ENCODE results near the gene ETV3. TPM values are rescaled to one million over a fixed set of nuclear protein-coding genes. Genes with fewer than 3 reads are reported as not detected.
A peak's percentile ranks its signal among the peaks of the same experiment; 100 is the strongest.

ETV3 gene
- total RNA-seq, 1 donor from 2014 or later: 39.0 TPM

DNA sequence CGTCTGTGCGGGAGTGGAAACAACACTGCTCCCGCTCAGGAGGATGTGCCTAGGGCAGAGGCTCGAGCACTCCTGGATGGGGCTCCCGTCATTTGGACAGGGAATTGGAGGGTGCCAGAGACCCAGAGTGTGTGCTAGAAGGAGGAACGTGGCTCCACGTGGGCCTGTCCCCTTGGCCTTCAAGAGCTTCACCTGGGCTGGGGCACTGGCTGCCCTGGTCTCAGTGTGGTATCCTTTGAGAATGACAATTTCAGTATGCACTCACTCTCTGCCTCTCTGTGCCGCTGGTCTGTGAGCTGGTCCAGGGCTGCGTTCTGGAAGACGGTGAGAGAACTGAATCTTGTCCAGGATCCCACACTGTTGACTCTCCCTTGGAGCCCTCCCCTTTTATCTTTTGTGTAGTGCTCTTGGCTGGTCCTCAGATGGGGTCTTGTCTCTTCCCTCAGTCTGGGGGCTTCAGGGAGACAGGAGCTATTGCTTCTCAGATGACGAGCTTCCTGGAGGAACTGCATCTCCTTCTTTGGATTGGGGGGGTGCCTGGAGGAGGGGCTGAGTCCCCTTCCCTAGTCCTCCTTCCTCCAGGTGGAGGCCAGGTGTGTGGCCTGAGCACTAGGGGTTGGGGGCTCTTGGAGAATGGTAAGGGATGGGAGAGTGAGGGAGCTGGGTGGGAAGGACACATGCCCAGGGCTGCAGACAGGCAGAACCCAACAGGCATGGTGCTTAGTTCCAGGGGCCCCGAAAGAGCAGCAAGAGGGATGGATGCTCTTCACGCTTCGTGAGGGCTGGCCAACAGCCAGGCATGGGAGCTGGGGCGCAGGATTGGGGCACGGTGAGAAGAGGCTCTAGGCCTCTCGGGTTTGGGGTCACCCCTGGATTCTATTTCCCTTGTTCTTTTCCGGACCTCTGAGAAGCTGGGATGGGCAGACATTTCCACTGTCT lies 23.7 kb downstream of the ETV3 start:
- Mint-ChIP-seq H3K27ac (ENCODE audit: unreplicated experiment) (peak overlapping the region; percentile 33), H3K9me3 (ENCODE audit: unreplicated experiment) (peaks cover 14% of the 10 kb centered on the region), H3K27me3 (ENCODE audit: unreplicated experiment) (peaks cover 25% of the 10 kb centered on the region), H3K4me3 (ENCODE audit: unreplicated experiment) (peak overlapping the region; percentile 15), H3K36me3 (ENCODE audit: unreplicated experiment) (no peaks in the 10 kb centered on the region), H3K4me1 (ENCODE audit: low read depth, unreplicated experiment) (peaks cover 46% of the 10 kb centered on the region)
- no peak for DNase-seq
- TF ChIP-seq, protein P1, sequence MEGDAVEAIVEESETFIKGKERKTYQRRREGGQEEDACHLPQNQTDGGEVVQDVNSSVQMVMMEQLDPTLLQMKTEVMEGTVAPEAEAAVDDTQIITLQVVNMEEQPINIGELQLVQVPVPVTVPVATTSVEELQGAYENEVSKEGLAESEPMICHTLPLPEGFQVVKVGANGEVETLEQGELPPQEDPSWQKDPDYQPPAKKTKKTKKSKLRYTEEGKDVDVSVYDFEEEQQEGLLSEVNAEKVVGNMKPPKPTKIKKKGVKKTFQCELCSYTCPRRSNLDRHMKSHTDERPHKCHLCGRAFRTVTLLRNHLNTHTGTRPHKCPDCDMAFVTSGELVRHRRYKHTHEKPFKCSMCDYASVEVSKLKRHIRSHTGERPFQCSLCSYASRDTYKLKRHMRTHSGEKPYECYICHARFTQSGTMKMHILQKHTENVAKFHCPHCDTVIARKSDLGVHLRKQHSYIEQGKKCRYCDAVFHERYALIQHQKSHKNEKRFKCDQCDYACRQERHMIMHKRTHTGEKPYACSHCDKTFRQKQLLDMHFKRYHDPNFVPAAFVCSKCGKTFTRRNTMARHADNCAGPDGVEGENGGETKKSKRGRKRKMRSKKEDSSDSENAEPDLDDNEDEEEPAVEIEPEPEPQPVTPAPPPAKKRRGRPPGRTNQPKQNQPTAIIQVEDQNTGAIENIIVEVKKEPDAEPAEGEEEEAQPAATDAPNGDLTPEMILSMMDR (IDR thresholded peaks at IDR 0.05; ENCODE audit: partially characterized antibody, unreplicated experiment): no peak

DNA sequence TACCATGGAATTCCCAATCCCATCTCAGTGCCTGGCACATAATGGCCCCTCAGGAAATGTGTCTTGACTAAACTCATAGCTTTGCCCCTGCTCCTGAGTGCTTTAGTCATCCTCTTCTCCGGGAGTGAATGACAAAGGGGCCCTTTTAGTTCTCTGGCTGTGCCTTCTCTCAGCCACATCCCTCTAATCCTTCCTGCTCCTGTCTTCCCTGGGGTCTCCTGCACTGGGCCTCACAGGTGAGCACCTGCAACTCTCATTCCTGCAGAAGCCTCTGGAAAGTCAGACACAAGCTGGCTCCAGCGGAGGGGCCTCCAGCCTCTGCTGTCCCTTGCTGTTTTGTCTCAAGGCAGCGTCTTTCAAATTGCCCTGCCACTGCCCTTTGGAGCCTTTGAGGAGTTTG lies 24.6 kb downstream of the ETV3 start:
- Mint-ChIP-seq H3K27me3 (ENCODE audit: unreplicated experiment) (peaks cover 27% of the 10 kb centered on the region), H3K27ac (ENCODE audit: unreplicated experiment) (no peak overlapping the region), H3K36me3 (ENCODE audit: unreplicated experiment) (no peaks in the 10 kb centered on the region), H3K4me1 (ENCODE audit: low read depth, unreplicated experiment) (peaks cover 45% of the 10 kb centered on the region), H3K9me3 (ENCODE audit: unreplicated experiment) (peaks cover 14% of the 10 kb centered on the region), H3K4me3 (ENCODE audit: unreplicated experiment) (no peak overlapping the region)
- TF ChIP-seq, protein P1 (IDR thresholded peaks at IDR 0.05; ENCODE audit: partially characterized antibody, unreplicated experiment): no peak
- no peak for DNase-seq

DNA sequence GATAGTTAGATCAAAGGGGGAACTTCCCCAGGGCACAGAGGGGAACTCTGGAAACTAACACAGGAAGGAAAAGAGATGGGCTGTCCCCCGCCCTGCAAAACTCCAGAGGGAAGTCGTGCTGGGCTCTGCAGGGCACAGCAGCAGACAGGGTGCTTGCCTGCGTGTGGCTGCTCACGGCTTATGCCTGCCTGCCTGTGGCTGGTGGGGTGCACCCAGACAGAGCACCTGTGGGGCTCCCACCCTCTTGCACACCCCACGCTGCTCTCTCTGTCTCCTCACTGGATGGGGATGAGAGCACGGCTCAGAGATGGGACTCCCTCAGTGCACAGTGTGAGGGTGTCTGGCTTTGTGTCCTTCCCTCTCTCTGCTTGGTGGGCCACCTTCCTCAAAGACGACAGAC lies 25.1 kb downstream of the ETV3 start:
- Mint-ChIP-seq H3K27me3 (ENCODE audit: unreplicated experiment) (peaks cover 26% of the 10 kb centered on the region), H3K4me1 (ENCODE audit: low read depth, unreplicated experiment) (peaks cover 47% of the 10 kb centered on the region), H3K9me3 (ENCODE audit: unreplicated experiment) (peaks cover 14% of the 10 kb centered on the region), H3K36me3 (ENCODE audit: unreplicated experiment) (no peaks in the 10 kb centered on the region), H3K27ac (ENCODE audit: unreplicated experiment) (no peak overlapping the region), H3K4me3 (ENCODE audit: unreplicated experiment) (no peak overlapping the region)
- TF ChIP-seq, protein P1 (IDR thresholded peaks at IDR 0.05; ENCODE audit: partially characterized antibody, unreplicated experiment): no peak
- no peak for DNase-seq

DNA sequence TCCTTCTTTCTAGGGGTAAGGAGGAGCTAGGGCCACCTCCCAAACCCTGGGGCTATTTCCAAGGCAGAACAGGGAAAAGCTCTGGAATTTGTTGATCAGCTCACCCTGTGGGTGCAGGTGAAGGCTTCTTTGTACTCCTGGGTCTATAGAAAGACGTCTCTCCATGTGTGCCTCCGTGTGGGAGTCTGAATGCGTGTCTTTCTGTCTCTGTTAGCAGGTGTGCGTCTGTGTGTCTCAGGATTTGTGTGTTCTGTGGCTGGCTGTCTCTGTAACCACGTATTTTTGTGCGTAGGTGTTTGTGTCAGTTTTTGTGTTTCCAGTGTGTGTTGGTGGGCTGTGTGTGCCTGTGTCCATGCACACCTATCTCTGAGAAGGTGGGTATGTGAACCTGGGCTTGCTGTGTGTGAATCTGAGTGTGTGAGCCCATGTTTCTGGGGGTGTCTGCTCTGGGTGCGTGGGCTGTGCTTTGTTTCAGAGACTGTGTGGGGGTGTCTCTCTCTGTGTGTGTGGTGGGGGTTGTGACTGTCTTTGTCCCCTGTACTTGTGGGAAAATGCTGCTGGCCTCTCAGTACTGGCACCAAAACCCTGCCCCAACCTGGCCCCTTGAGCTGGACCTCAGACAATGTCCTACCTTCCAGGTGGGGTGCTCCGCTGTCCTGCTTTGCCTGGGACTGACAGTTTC lies 25.9 kb downstream of the ETV3 start:
- H3K27ac Mint-ChIP-seq (ENCODE audit: unreplicated experiment): peak overlapping the region; percentile 28
- H3K27me3 Mint-ChIP-seq (ENCODE audit: unreplicated experiment): peaks cover 26% of the 10 kb centered on the region
- TF ChIP-seq, protein P1 (IDR thresholded peaks at IDR 0.05; ENCODE audit: partially characterized antibody, unreplicated experiment): no peak
- no peaks in the 10 kb centered on the region for H3K36me3 Mint-ChIP-seq (ENCODE audit: unreplicated experiment)
- DNase-seq: no peak
- peaks cover 48% of the 10 kb centered on the region for H3K4me1 Mint-ChIP-seq (ENCODE audit: low read depth, unreplicated experiment)
- peak overlapping the region; percentile 27 for H3K4me3 Mint-ChIP-seq (ENCODE audit: unreplicated experiment)
- peaks cover 14% of the 10 kb centered on the region for H3K9me3 Mint-ChIP-seq (ENCODE audit: unreplicated experiment)
